IMR-90 (cell line): ENCODE measurements around the gene ERMARD. TPM values are rescaled to one million over a fixed set of nuclear protein-coding genes. Genes with fewer than 3 reads are reported as not detected.

Experiments used
- ATAC-seq: fragments of 200-7000 bp; cut with Tn5 transposase; 2 replicates; pipeline ENCODE4 v1.9.1; 2020; ENCODE audit warnings: low read depth, mild to moderate bottlenecking, moderate library complexity
- BruUV-seq: library from RNA; stranded (reverse); fragments of 400-500 nt; replicated peaks from 2 replicates; lab custom pipeline; 2021; lab: Mats Ljungman, UMichigan
- CTCF ChIA-PET: fragments of 300-600 bp; formaldehyde crosslinking; extraction: SDS; loops from one replicate; lab custom pipeline; 2021; ENCODE audit warnings: antibody characterized with exemption; lab: Yijun Ruan, JAX
- POLR2A ChIA-PET: fragments of 300-600 bp; sonication (Branson Sonifier 250); formaldehyde crosslinking; loops from one replicate; lab custom pipeline; 2022; ENCODE audit warnings: antibody characterized with exemption; ENCODE audit not compliant: unreplicated experiment; lab: Charles Lee
- DNase-seq: peaks from one replicate; pipeline ENCODE4 v3.0.0; 2013
- H2AFZ ChIP-seq: replicated peaks from 2 replicates; pipeline ENCODE3; 2013; ENCODE audit warnings: low read length, mild to moderate bottlenecking; ENCODE audit not compliant: poor library complexity
- H2AK5ac ChIP-seq: 2 replicates; pipeline ENCODE4 v1.6.1; 2013; ENCODE audit warnings: low read depth, low read length, inconsistent platforms
- H2AK9ac ChIP-seq: replicated peaks from 2 replicates; pipeline ENCODE3; 2013; ENCODE audit warnings: mild to moderate bottlenecking, low read depth, low read length, moderate library complexity; ENCODE audit not compliant: poor library complexity
- H2BK120ac ChIP-seq: 2 replicates; pipeline ENCODE4 v1.6.1; 2013; ENCODE audit warnings: low read depth, low read length, inconsistent platforms
- H2BK15ac ChIP-seq: 3 replicates; pipeline ENCODE4 v1.6.1; 2013; ENCODE audit warnings: low read depth, low read length, inconsistent platforms
- H2BK20ac ChIP-seq: 2 replicates; pipeline ENCODE4 v1.6.1; 2013; ENCODE audit warnings: low read depth, mild to moderate bottlenecking, inconsistent platforms, low read length, moderate library complexity
- H2BK5ac ChIP-seq: 2 replicates; pipeline ENCODE4 v1.6.1; 2013; ENCODE audit warnings: mild to moderate bottlenecking, low read depth, low read length, inconsistent platforms; ENCODE audit not compliant: poor library complexity, severe bottlenecking
- H3K14ac ChIP-seq: replicated peaks from 2 replicates; pipeline ENCODE4 v1.6.1; 2013; ENCODE audit warnings: low read depth, low read length, inconsistent platforms
- H3K18ac ChIP-seq: 2 replicates; pipeline ENCODE4 v1.6.1; 2013; ENCODE audit warnings: low read depth, low read length, control low read depth
- H3K23ac ChIP-seq: 2 replicates; pipeline ENCODE4 v1.6.1; 2013; ENCODE audit warnings: low read depth, low read length, inconsistent platforms
- H3K27ac ChIP-seq: 2 replicates; pipeline ENCODE4 v1.5.1; 2013; ENCODE audit warnings: mild to moderate bottlenecking, control low read depth, low read length; ENCODE audit not compliant: insufficient read depth
- H3K27me3 ChIP-seq: 2 replicates; pipeline ENCODE4 v1.6.1; 2013; ENCODE audit warnings: low read length; ENCODE audit not compliant: control insufficient read depth, insufficient read depth
- H3K36me3 ChIP-seq: 2 replicates; pipeline ENCODE4 v1.6.1; 2013; ENCODE audit warnings: low read length, mixed read lengths; ENCODE audit not compliant: control insufficient read depth, insufficient read depth
- H3K4ac ChIP-seq: 2 replicates; pipeline ENCODE4 v1.6.1; 2013; ENCODE audit warnings: low read depth, low read length, inconsistent platforms
- H3K4me1 ChIP-seq: 2 replicates; pipeline ENCODE4 v1.6.1; 2013; ENCODE audit warnings: low read length, mixed read lengths; ENCODE audit not compliant: control insufficient read depth, insufficient read depth
- H3K4me2 ChIP-seq: 2 replicates; pipeline ENCODE4 v1.6.1; 2013; ENCODE audit warnings: low read depth, mild to moderate bottlenecking, control low read depth, low read length, moderate library complexity
- H3K4me3 ChIP-seq: 2 replicates; pipeline ENCODE4 v1.5.1; 2013; ENCODE audit warnings: low read depth, mild to moderate bottlenecking, control low read depth, low read length, moderate library complexity; ENCODE audit not compliant: insufficient read depth
- H3K56ac ChIP-seq: 2 replicates; pipeline ENCODE4 v1.6.1; 2013; ENCODE audit warnings: low read length, inconsistent platforms; ENCODE audit not compliant: insufficient read depth; ENCODE audit errors: extremely low read depth
- H3K79me1 ChIP-seq, 2 experiments: 2 replicates each; pipeline ENCODE4 v1.6.1; 2013; ENCODE audit warnings: low read length in 2 of 2, inconsistent platforms in 1 of 2, low read depth in 1 of 2
- H3K9ac ChIP-seq: 2 replicates; pipeline ENCODE4 v1.6.1; 2013; ENCODE audit warnings: low read depth, low read length, control low read depth
- H3K9me1 ChIP-seq: 2 replicates; pipeline ENCODE4 v1.6.1; 2013; ENCODE audit warnings: low read length, inconsistent platforms; ENCODE audit not compliant: insufficient read depth
- H3K9me3 ChIP-seq: 2 replicates; pipeline ENCODE4 v1.6.1; 2013; ENCODE audit warnings: low read length; ENCODE audit not compliant: control insufficient read depth, insufficient read depth
- H4K20me1 ChIP-seq: 2 replicates; pipeline ENCODE4 v1.6.1; 2013; ENCODE audit warnings: low read length, inconsistent platforms; ENCODE audit not compliant: insufficient read depth
- H4K5ac ChIP-seq: 2 replicates; pipeline ENCODE4 v1.6.1; 2013; ENCODE audit warnings: mild to moderate bottlenecking, low read depth, low read length, control low read depth
- H4K8ac ChIP-seq, 2 experiments: 2 replicates each; pipeline ENCODE4 v1.6.1; 2013; ENCODE audit warnings: low read depth in 2 of 2, low read length in 2 of 2, control low read depth in 1 of 2, inconsistent platforms in 1 of 2
- H4K91ac ChIP-seq: 2 replicates; pipeline ENCODE4 v1.6.1; 2013; ENCODE audit warnings: low read depth, low read length, inconsistent platforms; ENCODE audit not compliant: insufficient read depth
- BHLHE40 ChIP-seq: fragments of 150-350 bp; IDR thresholded peaks from 2 replicates; pipeline ENCODE4 v1.6.1; 2016; ENCODE audit warnings: mild to moderate bottlenecking, low read depth, low read length
- CEBPB ChIP-seq: IDR thresholded peaks from 2 replicates; pipeline ENCODE4 v1.6.1; 2012; ENCODE audit warnings: low read depth, low read length, improper control_type of control experiment
- CHD1 ChIP-seq: IDR thresholded peaks from 2 replicates; pipeline ENCODE4 v1.6.1; 2012; ENCODE audit warnings: low read depth, low read length, improper control_type of control experiment
- FOS ChIP-seq: fragments of 150-350 bp; IDR thresholded peaks from 2 replicates; pipeline ENCODE4 v1.6.1; 2016; ENCODE audit warnings: low read depth, low read length
- MAFK ChIP-seq: IDR thresholded peaks from 2 replicates; pipeline ENCODE4 v1.6.1; 2012; ENCODE audit warnings: low read depth, low read length, improper control_type of control experiment
- MAZ ChIP-seq: IDR thresholded peaks from 2 replicates; pipeline ENCODE4 v1.6.1; 2012; ENCODE audit warnings: low read depth, mild to moderate bottlenecking, low read length, improper control_type of control experiment, moderate library complexity, borderline replicate concordance
- MXI1 ChIP-seq: IDR thresholded peaks from 2 replicates; pipeline ENCODE4 v1.6.1; 2012; ENCODE audit warnings: low read depth, mild to moderate bottlenecking, low read length, moderate library complexity, borderline replicate concordance
- NFE2L2 ChIP-seq: fragments of 150-350 bp; IDR thresholded peaks from 2 replicates; pipeline ENCODE4 v1.6.1; 2016; ENCODE audit warnings: low read depth, mild to moderate bottlenecking, low read length
- POLR2A ChIP-seq: IDR thresholded peaks from 2 replicates; pipeline ENCODE4 v1.6.1; 2012; ENCODE audit warnings: mild to moderate bottlenecking, low read depth, low read length
- RAD21 ChIP-seq: IDR thresholded peaks from 2 replicates; pipeline ENCODE4 v1.6.1; 2012; ENCODE audit warnings: low read length, improper control_type of control experiment
- RCOR1 ChIP-seq: IDR thresholded peaks from 2 replicates; pipeline ENCODE4 v1.6.1; 2012; ENCODE audit warnings: mild to moderate bottlenecking, low read length, improper control_type of control experiment; ENCODE audit not compliant: insufficient replicate concordance
- RFX5 ChIP-seq: IDR thresholded peaks from 2 replicates; pipeline ENCODE4 v1.8.0; 2012; ENCODE audit warnings: low read depth, mild to moderate bottlenecking, low read length, moderate library complexity
- SMC3 ChIP-seq: fragments of 150-350 bp; IDR thresholded peaks from 2 replicates; pipeline ENCODE4 v1.6.1; 2016; ENCODE audit warnings: low read depth, mild to moderate bottlenecking, antibody characterized with exemption, low read length, moderate library complexity
- WGBS, 2 experiments: methylation state at CpG; one replicate each; pipeline versions ENCODE4 v1.1.5 to v1.1.7; 2013; ENCODE audit warnings: missing lambda C conversion rate in 2 of 2; ENCODE audit not compliant: insufficient read length in 1 of 2; ENCODE audit errors: extremely low coverage in 2 of 2; 5-methylcytosine and 5-hydroxymethylcytosine counted together
- dilution Hi-C: fragments of 300-500 bp; cut with HindIII; formaldehyde crosslinking; loops from one replicate; pipeline ENCODE4 v1.14.3; 2018; ENCODE audit warnings: low sequenced_read_pairs; ENCODE audit not compliant: unreplicated experiment
- in situ Hi-C: fragments of 300-500 bp; cut with MboI; formaldehyde crosslinking; loops from 3 replicates; pipeline ENCODE4 v1.14.3; 2019; ENCODE audit warnings: low sequenced_read_pairs, inconsistent platforms, mixed read lengths
- intact Hi-C: fragments of 100-400 bp; cut with micrococcal nuclease; formaldehyde crosslinking; loops from 2 replicates; pipeline ENCODE4 v1.10.0; 2022
- polyA plus RNA-seq, 3 experiments: library from polyadenylated mRNA; depleted of rRNA; stranded (reverse); fragments of >200 nt; gene quantifications; 2 replicates each; pipeline ENCODE4 v1.2.3, GENCODE V29; 2012; ENCODE audit warnings: low replicate concordance in 1 of 3
- total RNA-seq: library from RNA; depleted of rRNA; stranded (reverse); fragments of >200 nt; gene quantifications from 2 replicates; pipeline ENCODE4 v1.2.3, GENCODE V29; 2012
- TF ChIP-seq, protein P1 (sequence below): conservative IDR thresholded peaks from 2 replicates; pipeline ENCODE4 v1.5.1; 2012; ENCODE audit warnings: mild to moderate bottlenecking, low read depth, low read length, improper control_type of control experiment
- TF ChIP-seq, protein P2 (sequence below): fragments of 150-350 bp; IDR thresholded peaks from 2 replicates; pipeline ENCODE4 v1.6.1; 2016; ENCODE audit warnings: low read depth, mild to moderate bottlenecking, low read length, moderate library complexity, borderline replicate concordance
- TF ChIP-seq, protein P3 (sequence below): fragments of 150-350 bp; IDR thresholded peaks from 2 replicates; pipeline ENCODE4 v1.6.1; 2017; ENCODE audit warnings: mild to moderate bottlenecking, antibody characterized with exemption, low read length, low read depth

Gene ERMARD
- total and polyA plus RNA-seq, 2 of the 4 experiments (the other 2 are of a cell fraction): 15.1 to 25.4 TPM

- Histone ChIP-seq H3K56ac (no peak overlapping the region), H2BK120ac (no peak overlapping the region), H3K23ac (no peak overlapping the region), H4K5ac (no peak overlapping the region), H2AFZ (no peak overlapping the region), H3K4me2 (no peak overlapping the region), H2BK5ac (no peak overlapping the region), H3K9me1 (peaks cover 4% of the 10 kb centered on the region; the same call in 1 of the 2 replicates), H3K9me3 (peaks cover 3% of the 10 kb centered on the region; the same call in 1 of the 2 replicates), H3K9ac (no peak overlapping the region), H4K91ac (no peak overlapping the region), H3K36me3 (peaks cover 9% of the 10 kb centered on the region; the same call in 1 of the 2 replicates), H3K27me3 (no peaks in the 10 kb centered on the region), H2BK15ac (no peak overlapping the region), H3K18ac (no peak overlapping the region), H3K4me1 (peaks cover 8% of the 10 kb centered on the region; the same call in 1 of the 2 replicates), H3K4me3 (no peak overlapping the region), H3K79me1 (no peaks in the 10 kb centered on the region), H3K27ac (no peak overlapping the region), H4K20me1 (no peaks in the 10 kb centered on the region), H3K14ac (no peak overlapping the region), H3K4ac (no peak overlapping the region), H2AK5ac (no peak overlapping the region), H4K8ac (no peak overlapping the region), H2AK9ac (no peak overlapping the region), H2BK20ac (no peak overlapping the region)
- dilution Hi-C loops: no loop called here
- no TSS peak for BruUV-seq
- in situ Hi-C loops: no loop called here
- POLR2A ChIA-PET: no interaction called here
- CTCF ChIA-PET: no interaction called here
- intact Hi-C loops: no loop called here
- DNase-seq (no peak), ATAC-seq (no peak)
- no peak for TF ChIP-seq CHD1
- TF ChIP-seq NFE2L2: no peak
- TF ChIP-seq RFX5: no peak
- TF ChIP-seq SMC3: no peak
- TF ChIP-seq, protein P1, sequence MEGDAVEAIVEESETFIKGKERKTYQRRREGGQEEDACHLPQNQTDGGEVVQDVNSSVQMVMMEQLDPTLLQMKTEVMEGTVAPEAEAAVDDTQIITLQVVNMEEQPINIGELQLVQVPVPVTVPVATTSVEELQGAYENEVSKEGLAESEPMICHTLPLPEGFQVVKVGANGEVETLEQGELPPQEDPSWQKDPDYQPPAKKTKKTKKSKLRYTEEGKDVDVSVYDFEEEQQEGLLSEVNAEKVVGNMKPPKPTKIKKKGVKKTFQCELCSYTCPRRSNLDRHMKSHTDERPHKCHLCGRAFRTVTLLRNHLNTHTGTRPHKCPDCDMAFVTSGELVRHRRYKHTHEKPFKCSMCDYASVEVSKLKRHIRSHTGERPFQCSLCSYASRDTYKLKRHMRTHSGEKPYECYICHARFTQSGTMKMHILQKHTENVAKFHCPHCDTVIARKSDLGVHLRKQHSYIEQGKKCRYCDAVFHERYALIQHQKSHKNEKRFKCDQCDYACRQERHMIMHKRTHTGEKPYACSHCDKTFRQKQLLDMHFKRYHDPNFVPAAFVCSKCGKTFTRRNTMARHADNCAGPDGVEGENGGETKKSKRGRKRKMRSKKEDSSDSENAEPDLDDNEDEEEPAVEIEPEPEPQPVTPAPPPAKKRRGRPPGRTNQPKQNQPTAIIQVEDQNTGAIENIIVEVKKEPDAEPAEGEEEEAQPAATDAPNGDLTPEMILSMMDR: no peak
- no peak for TF ChIP-seq RAD21
- TF ChIP-seq, protein P2, sequence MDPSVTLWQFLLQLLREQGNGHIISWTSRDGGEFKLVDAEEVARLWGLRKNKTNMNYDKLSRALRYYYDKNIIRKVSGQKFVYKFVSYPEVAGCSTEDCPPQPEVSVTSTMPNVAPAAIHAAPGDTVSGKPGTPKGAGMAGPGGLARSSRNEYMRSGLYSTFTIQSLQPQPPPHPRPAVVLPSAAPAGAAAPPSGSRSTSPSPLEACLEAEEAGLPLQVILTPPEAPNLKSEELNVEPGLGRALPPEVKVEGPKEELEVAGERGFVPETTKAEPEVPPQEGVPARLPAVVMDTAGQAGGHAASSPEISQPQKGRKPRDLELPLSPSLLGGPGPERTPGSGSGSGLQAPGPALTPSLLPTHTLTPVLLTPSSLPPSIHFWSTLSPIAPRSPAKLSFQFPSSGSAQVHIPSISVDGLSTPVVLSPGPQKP: no peak
- no peak for TF ChIP-seq POLR2A
- TF ChIP-seq MXI1: no peak
- TF ChIP-seq BHLHE40: no peak
- TF ChIP-seq CEBPB: no peak
- no peak for TF ChIP-seq FOS
- TF ChIP-seq, protein P3, sequence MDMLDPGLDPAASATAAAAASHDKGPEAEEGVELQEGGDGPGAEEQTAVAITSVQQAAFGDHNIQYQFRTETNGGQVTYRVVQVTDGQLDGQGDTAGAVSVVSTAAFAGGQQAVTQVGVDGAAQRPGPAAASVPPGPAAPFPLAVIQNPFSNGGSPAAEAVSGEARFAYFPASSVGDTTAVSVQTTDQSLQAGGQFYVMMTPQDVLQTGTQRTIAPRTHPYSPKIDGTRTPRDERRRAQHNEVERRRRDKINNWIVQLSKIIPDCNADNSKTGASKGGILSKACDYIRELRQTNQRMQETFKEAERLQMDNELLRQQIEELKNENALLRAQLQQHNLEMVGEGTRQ: no peak
- no peak for TF ChIP-seq MAZ
- TF ChIP-seq RCOR1: no peak
- no peak for TF ChIP-seq MAFK
- WGBS, 2 experiments: 100% methylated on average over 1 of the region's 9 CpGs; no CpG with 5 or more reads in 1 of the 2 experiments
Observed at GRCh38 chr6:169785566-169785965, 34.1 kb downstream of the ERMARD start.
